ENCODE data around the gene TM4SF5.

The TM4SF5 gene

GRCh38 chr17:4766201-4766600 lies 5.5 kb upstream of the TM4SF5 start:
- Mint-ChIP-seq H3K4me3 (peak overlapping the region; percentile 4), H3K27me3 (no peaks in the 10 kb centered on the region), H3K9me3 (no peaks in the 10 kb centered on the region), H3K36me3 (ENCODE audit: low read depth) (no peaks in the 10 kb centered on the region), H3K4me1 (ENCODE audit: low read depth) (peaks cover 52% of the 10 kb centered on the region), H3K27ac (peak overlapping the region; percentile 86)
- intact Hi-C loops (cut with micrococcal nuclease), result no loop called here

- H3K9me3 Mint-ChIP-seq, result no peaks in the 10 kb centered on the region
- peaks cover 57% of the 10 kb centered on the region for H3K4me1 Mint-ChIP-seq (ENCODE audit: low read depth)
- intact Hi-C loops (cut with micrococcal nuclease), result no loop called here
- H3K27ac Mint-ChIP-seq, result peak overlapping the region; percentile 86
- no peaks in the 10 kb centered on the region for H3K36me3 Mint-ChIP-seq (ENCODE audit: low read depth)
- no peaks in the 10 kb centered on the region for H3K27me3 Mint-ChIP-seq
- H3K4me3 Mint-ChIP-seq, result no peak overlapping the region
Measured at GRCh38 chr17:4766723-4767122, 5.0 kb upstream of the TM4SF5 start.

- H3K9me3 Mint-ChIP-seq, result no peaks in the 10 kb centered on the region
- H3K27ac Mint-ChIP-seq, result peak overlapping the region; percentile 86
- intact Hi-C loops (cut with micrococcal nuclease), result loop anchor here (2.0 kb wide), 2 partner anchors 31 to 57 kb away; partner anchors contain the start of gene ARRB2
- peaks cover 55% of the 10 kb centered on the region for H3K4me1 Mint-ChIP-seq (ENCODE audit: low read depth)
- peak overlapping the region; percentile 34 for H3K4me3 Mint-ChIP-seq
- H3K27me3 Mint-ChIP-seq, result peaks cover under 1% of the 10 kb centered on the region
- H3K36me3 Mint-ChIP-seq (ENCODE audit: low read depth), result no peaks in the 10 kb centered on the region
Measured at GRCh38 chr17:4768298-4768697, 3.4 kb upstream of the TM4SF5 start.

- Mint-ChIP-seq H3K36me3 (ENCODE audit: low read depth) (no peaks in the 10 kb centered on the region), H3K4me1 (ENCODE audit: low read depth) (peaks cover 54% of the 10 kb centered on the region)
- intact Hi-C loops (cut with micrococcal nuclease), result loop anchor here (1.0 to 2.0 kb wide), 4 partner anchors 9 to 59 kb away; partner anchors contain the start of genes ARRB2 and VMO1
Measured at GRCh38 chr17:4769628-4770027, 2.1 kb upstream of the TM4SF5 start.

GRCh38 chr17:4772235-4772613 lies 538 bp downstream of the TM4SF5 start:
- Mint-ChIP-seq H3K27ac (peak overlapping the region; percentile 30), H3K4me1 (ENCODE audit: low read depth) (peaks cover 51% of the 10 kb centered on the region), H3K4me3 (no peak overlapping the region), H3K27me3 (peaks cover 9% of the 10 kb centered on the region), H3K36me3 (ENCODE audit: low read depth) (no peaks in the 10 kb centered on the region), H3K9me3 (no peaks in the 10 kb centered on the region)
- intact Hi-C loops (cut with micrococcal nuclease), result no loop called here

More at GRCh38 chr17:4769628-4770027, 2.1 kb upstream of the TM4SF5 start:
- Mint-ChIP-seq H3K27me3 (peaks cover 6% of the 10 kb centered on the region), H3K9me3 (no peaks in the 10 kb centered on the region), H3K4me3 (no peak overlapping the region), H3K27ac (peak overlapping the region; percentile 86)

GRCh38 chr17:4777969-4778760 lies 6.5 kb downstream of the TM4SF5 start:
- H3K4me3 Mint-ChIP-seq, result no peak overlapping the region
- H3K9me3 Mint-ChIP-seq, result no peaks in the 10 kb centered on the region
- no peaks in the 10 kb centered on the region for H3K36me3 Mint-ChIP-seq (ENCODE audit: low read depth)
- peaks cover 19% of the 10 kb centered on the region for H3K4me1 Mint-ChIP-seq (ENCODE audit: low read depth)
- intact Hi-C loops (cut with micrococcal nuclease), result no loop called here
- H3K27me3 Mint-ChIP-seq, result peaks cover 53% of the 10 kb centered on the region
- H3K27ac Mint-ChIP-seq, result no peak overlapping the region

GRCh38 chr17:4780325-4780955 lies 8.8 kb downstream of the TM4SF5 start:
- Mint-ChIP-seq H3K27me3 (peaks cover 70% of the 10 kb centered on the region), H3K27ac (no peak overlapping the region), H3K9me3 (no peaks in the 10 kb centered on the region), H3K4me1 (ENCODE audit: low read depth) (peaks cover 17% of the 10 kb centered on the region), H3K36me3 (ENCODE audit: low read depth) (no peaks in the 10 kb centered on the region), H3K4me3 (no peak overlapping the region)
- intact Hi-C loops (cut with micrococcal nuclease), result no loop called here

GRCh38 chr17:4782652-4783051 lies 11.0 kb downstream of the TM4SF5 start:
- peaks cover 40% of the 10 kb centered on the region for H3K4me1 Mint-ChIP-seq (ENCODE audit: low read depth)
- no peak overlapping the region for H3K4me3 Mint-ChIP-seq
- H3K36me3 Mint-ChIP-seq (ENCODE audit: low read depth), result no peaks in the 10 kb centered on the region
- peak overlapping the region; percentile 33 for H3K27ac Mint-ChIP-seq
- intact Hi-C loops (cut with micrococcal nuclease), result no loop called here
- H3K27me3 Mint-ChIP-seq, result peaks cover 80% of the 10 kb centered on the region
- H3K9me3 Mint-ChIP-seq, result no peaks in the 10 kb centered on the region

- Mint-ChIP-seq H3K27me3 (peaks cover 63% of the 10 kb centered on the region), H3K4me3 (peak overlapping the region; percentile 63), H3K4me1 (ENCODE audit: low read depth) (peaks cover 58% of the 10 kb centered on the region), H3K9me3 (no peaks in the 10 kb centered on the region), H3K27ac (peak overlapping the region; percentile 53), H3K36me3 (ENCODE audit: low read depth) (peaks cover 13% of the 10 kb centered on the region)
- intact Hi-C loops (cut with micrococcal nuclease), result loop anchor here (2.0 to 5.0 kb wide), 2 partner anchors 15 to 53 kb away; partner anchors contain the start of genes MED11 and TM4SF5
Measured at GRCh38 chr17:4785311-4786105, 13.8 kb downstream of the TM4SF5 start.

- Mint-ChIP-seq H3K36me3 (ENCODE audit: low read depth) (peaks cover 13% of the 10 kb centered on the region), H3K4me3 (peak within 1 kb of the TSS; percentile 63), H3K9me3 (no peaks in the 10 kb centered on the region), H3K27ac (peak within 1 kb of the TSS; percentile 53), H3K27me3 (peaks cover 57% of the 10 kb centered on the region), H3K4me1 (ENCODE audit: low read depth) (peaks cover 64% of the 10 kb centered on the region)
- intact Hi-C loops (cut with micrococcal nuclease), result loop anchor here (2.0 to 5.0 kb wide), 2 partner anchors 15 to 54 kb away; partner anchors contain the start of genes MED11 and TM4SF5
Measured at GRCh38 chr17:4786106-4786511, 14.4 kb downstream of the TM4SF5 start, which contains the start of gene VMO1. Gene VMO1, minus strand, starts transcription at chr17:4786364. Its CDS starts 12 bp downstream, at chr17:4786352.

GRCh38 chr17:4786516-4786915 lies 14.8 kb downstream of the TM4SF5 start:
- Mint-ChIP-seq H3K4me1 (ENCODE audit: low read depth) (peaks cover 66% of the 10 kb centered on the region), H3K4me3 (peak overlapping the region; percentile 41), H3K36me3 (ENCODE audit: low read depth) (peaks cover 13% of the 10 kb centered on the region), H3K27ac (peak overlapping the region; percentile 53), H3K27me3 (peaks cover 55% of the 10 kb centered on the region), H3K9me3 (no peaks in the 10 kb centered on the region)
- intact Hi-C loops (cut with micrococcal nuclease), result loop anchor here (2.0 to 5.0 kb wide), 2 partner anchors 16 to 54 kb away; partner anchors contain the start of genes MED11 and TM4SF5

GRCh38 chr17:4788159-4788806 lies 16.6 kb downstream of the TM4SF5 start:
- Mint-ChIP-seq H3K4me3 (peak overlapping the region; percentile 84), H3K4me1 (ENCODE audit: low read depth) (peaks cover 58% of the 10 kb centered on the region), H3K9me3 (no peaks in the 10 kb centered on the region), H3K36me3 (ENCODE audit: low read depth) (peaks cover 13% of the 10 kb centered on the region), H3K27ac (peak overlapping the region; percentile 94), H3K27me3 (peaks cover 55% of the 10 kb centered on the region)
- intact Hi-C loops (cut with micrococcal nuclease), result loop anchor here (5.0 kb wide), 1 partner anchor 56 kb away; the partner anchor contains the start of gene MED11

All from dendritic cell treated with granulocyte-macrophage colony-stimulating factor and Interleukin-4, amounts not matched to agents 40 ng/mL and 50 ng/mL, for 4 days (primary cell).